Neural crest cell (in vitro differentiated cells): ENCODE measurements around the gene USP49. TPM values are rescaled to one million over a fixed set of nuclear protein-coding genes. Genes with fewer than 3 reads are reported as not detected.

Source experiments
- DNase-seq: peaks from one replicate; pipeline ENCODE4 v3.0.0; 2021; ENCODE audit warnings: low read depth, mixed read lengths, low spot score
- H3K27ac Mint-ChIP-seq: one replicate; pipeline ENCODE4 v1.8.0; 2021; ENCODE audit warnings: mild to moderate bottlenecking, mixed read lengths; ENCODE audit not compliant: unreplicated experiment
- H3K27me3 Mint-ChIP-seq: 2 replicates; pipeline ENCODE4 v1.8.0; 2021; ENCODE audit warnings: low read depth, mild to moderate bottlenecking, mixed read lengths
- H3K36me3 Mint-ChIP-seq: 2 replicates; pipeline ENCODE4 v1.8.0; 2021; ENCODE audit warnings: low read depth, mild to moderate bottlenecking, mixed read lengths
- H3K4me1 Mint-ChIP-seq: 2 replicates; pipeline ENCODE4 v1.8.0; 2021; ENCODE audit warnings: mixed read lengths
- H3K4me3 Mint-ChIP-seq: one replicate; pipeline ENCODE4 v1.8.0; 2021; ENCODE audit warnings: mild to moderate bottlenecking, mixed read lengths
- H3K9me3 Mint-ChIP-seq: 2 replicates; pipeline ENCODE4 v1.8.0; 2021; ENCODE audit warnings: mixed read lengths
- CTCF ChIP-seq: fragments of 200-600 bp; sonication (generic); conservative IDR thresholded peaks from 2 replicates; pipeline ENCODE4 v1.5.0; 2021; ENCODE audit warnings: antibody characterized with exemption, mild to moderate bottlenecking
- total RNA-seq: library from RNA; stranded (reverse); gene quantifications from 2 replicates; pipeline ENCODE4 v1.2.1, GENCODE V29; 2021

USP49 gene
- total RNA-seq, 1 donor from 2014 or later, result 25.1 TPM

DNA sequence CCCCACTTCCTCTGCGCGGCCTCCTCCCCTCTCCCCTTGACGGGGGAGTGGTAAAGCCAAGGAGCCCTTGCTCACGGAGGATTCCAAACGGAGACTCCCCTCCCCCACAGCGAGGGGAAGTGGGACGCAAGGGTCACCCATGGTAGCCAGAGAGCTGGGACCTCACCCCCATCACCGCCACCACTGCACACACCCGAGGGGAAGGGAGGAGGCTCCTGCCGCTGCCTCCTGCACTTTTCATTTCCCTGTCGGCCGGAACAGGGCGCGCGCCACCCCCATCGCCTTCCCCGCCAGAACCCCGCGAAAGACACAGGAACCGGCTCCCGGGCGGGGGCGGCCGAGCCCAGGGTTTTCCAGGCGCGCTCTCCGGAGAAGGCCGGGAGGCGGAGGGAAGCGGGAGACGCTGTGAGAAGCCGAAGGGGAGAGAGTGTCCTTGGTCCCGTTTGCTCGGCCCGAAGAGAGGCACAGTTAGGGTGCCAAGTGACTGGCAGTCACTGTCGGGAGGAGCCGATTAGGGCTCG lies 45.6 kb upstream of the USP49 start:
- H3K4me3 Mint-ChIP-seq, result peak overlapping the region; percentile 94
- no peak for TF ChIP-seq CTCF

GRCh38 chr6:41939848-41940758 lies 44.9 kb upstream of the USP49 start:
- H3K27ac Mint-ChIP-seq, result peak overlapping the region; percentile 27
- peak overlapping the region; percentile 94 for H3K4me3 Mint-ChIP-seq
- TF ChIP-seq CTCF, result no peak

More for the DNA sequence above, 45.6 kb upstream of the USP49 start:
- peaks cover 2% of the 10 kb centered on the region for H3K36me3 Mint-ChIP-seq
- peaks cover 6% of the 10 kb centered on the region for H3K27me3 Mint-ChIP-seq
- no peak for DNase-seq
- H3K27ac Mint-ChIP-seq, result no peak overlapping the region
- H3K4me1 Mint-ChIP-seq, result peaks cover 33% of the 10 kb centered on the region
- no peaks in the 10 kb centered on the region for H3K9me3 Mint-ChIP-seq

GRCh38 chr6:41939176-41939847 lies 44.1 kb upstream of the USP49 start:
- Mint-ChIP-seq H3K4me3 (peak overlapping the region; percentile 94), H3K4me1 (peaks cover 42% of the 10 kb centered on the region), H3K27ac (no peak overlapping the region), H3K9me3 (no peaks in the 10 kb centered on the region), H3K27me3 (peaks cover 6% of the 10 kb centered on the region), H3K36me3 (peaks cover 2% of the 10 kb centered on the region)
- DNase-seq, result no peak
- TF ChIP-seq CTCF, result no peak

More at GRCh38 chr6:41939848-41940758, 44.9 kb upstream of the USP49 start:
- Mint-ChIP-seq H3K27me3 (peaks cover 6% of the 10 kb centered on the region), H3K4me1 (peaks cover 34% of the 10 kb centered on the region), H3K9me3 (no peaks in the 10 kb centered on the region), H3K36me3 (peaks cover 2% of the 10 kb centered on the region)
- no peak for DNase-seq

DNA sequence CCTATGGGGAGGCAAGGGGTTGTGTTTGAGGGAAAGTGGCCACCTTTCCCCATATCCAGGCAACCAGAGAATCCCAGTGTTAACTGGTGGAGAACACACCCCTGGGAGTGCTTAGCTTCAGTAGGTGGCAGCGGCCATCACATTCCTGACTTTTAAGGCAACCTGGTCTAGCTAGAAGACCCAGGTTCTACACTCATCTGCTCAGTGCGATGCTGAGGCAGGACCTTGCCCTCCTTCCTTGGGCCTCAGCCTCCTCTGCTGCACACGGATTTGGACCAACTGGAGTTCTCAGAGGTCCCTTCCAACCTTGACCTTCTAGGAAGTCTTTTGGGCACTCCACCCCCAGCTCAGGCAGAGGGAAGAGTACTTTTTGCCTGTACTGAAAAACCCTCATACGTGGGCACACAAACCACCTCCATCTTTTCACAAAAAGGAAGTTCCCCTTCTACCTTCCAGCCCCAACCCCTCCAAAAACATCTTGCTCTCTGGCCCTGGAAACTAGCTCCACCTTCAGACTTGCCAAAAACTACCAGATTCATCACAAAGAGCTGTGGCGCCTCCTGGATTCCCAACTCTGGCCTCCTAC lies 43.5 kb upstream of the USP49 start:
- peaks cover 42% of the 10 kb centered on the region for H3K4me1 Mint-ChIP-seq

More for the DNA sequence above, 43.5 kb upstream of the USP49 start:
- H3K27ac Mint-ChIP-seq, result no peak overlapping the region
- peaks cover 2% of the 10 kb centered on the region for H3K36me3 Mint-ChIP-seq
- H3K4me3 Mint-ChIP-seq, result peak overlapping the region; percentile 94
- H3K27me3 Mint-ChIP-seq, result peaks cover 6% of the 10 kb centered on the region
- no peak for DNase-seq
- TF ChIP-seq CTCF, result no peak
- no peaks in the 10 kb centered on the region for H3K9me3 Mint-ChIP-seq
